Subcutaneous abdominal adipose tissue (tissue), 5 donors: ENCODE data around the gene GLUL.

Source experiments
- H3K27ac ChIP-seq: one replicate; pipeline ENCODE4 v1.7.0; 2013; ENCODE audit warnings: low read depth, mild to moderate bottlenecking, inconsistent platforms, low read length, moderate library complexity
- H3K27me3 ChIP-seq, 5 donors: one replicate each; pipeline ENCODE4 v1.7.0; 2013; ENCODE audit warnings: low read length in 5 of 5, inconsistent platforms in 1 of 5; ENCODE audit not compliant: control insufficient read depth in 5 of 5, insufficient read depth in 4 of 5
- H3K36me3 ChIP-seq, 5 donors: one replicate each; pipeline ENCODE4 v1.7.0; 2013; ENCODE audit warnings: low read length in 5 of 5; ENCODE audit not compliant: control insufficient read depth in 5 of 5, insufficient read depth in 5 of 5
- H3K4me1 ChIP-seq, 5 donors: one replicate each; pipeline ENCODE4 v1.7.0; 2013; ENCODE audit warnings: low read length in 5 of 5, mild to moderate bottlenecking in 3 of 5, moderate library complexity in 1 of 5; ENCODE audit not compliant: control insufficient read depth in 5 of 5, insufficient read depth in 5 of 5
- H3K4me3 ChIP-seq, 5 donors: one replicate each; pipeline ENCODE4 v1.7.0; 2013; ENCODE audit warnings: low read length in 5 of 5, low read depth in 1 of 5
- H3K9ac ChIP-seq, 5 donors: one replicate each; pipeline ENCODE4 v1.7.0; 2013; ENCODE audit warnings: low read length in 5 of 5, mild to moderate bottlenecking in 4 of 5, moderate library complexity in 3 of 5
- H3K9me3 ChIP-seq, 5 donors: one replicate each; pipeline ENCODE4 v1.7.0; 2013; ENCODE audit warnings: low read length in 5 of 5; ENCODE audit not compliant: control insufficient read depth in 5 of 5
- donor health status: healthy.
- donor health status: healthy.
- donor health status: healthy.
- donor health status: healthy.
- donor health status: healthy.

The GLUL gene

GRCh38 chr1:182391362-182392049 is at the start of gene GLUL:
Gene GLUL (minus strand): TSS chr1:182391790. CDS start chr1:182388737, 3,053 bp downstream.
- Histone ChIP-seq H3K9ac (peak within 1 kb of the TSS; percentile 87 to 94 (median 92)), H3K36me3 (peaks cover 15 to 24% (median 22%) of the 10 kb centered on the region in 5 donors), H3K4me1 (peaks cover 7 to 84% (median 61%) of the 10 kb centered on the region in 5 donors), H3K9me3 (no peaks in the 10 kb centered on the region), H3K4me3 (peak within 1 kb of the TSS; percentile 66 to 96 (median 91)), H3K27me3 (no peaks in the 10 kb centered on the region), H3K27ac (peak within 1 kb of the TSS; percentile 94)

GRCh38 chr1:182438326-182438725 is 46.7 kb upstream of the GLUL start:
- Histone ChIP-seq H3K4me3 (no peak overlapping the region), H3K9me3 (peaks cover 0 to 7% (median 0%) of the 10 kb centered on the region in 5 donors), H3K4me1 (no peaks in the 10 kb centered on the region), H3K27me3 (no peaks in the 10 kb centered on the region), H3K36me3 (no peaks in the 10 kb centered on the region), H3K9ac (no peak overlapping the region), H3K27ac (no peak overlapping the region)

GRCh38 chr1:182433580-182433979 is 42.0 kb upstream of the GLUL start:
- Histone ChIP-seq H3K9me3 (peaks cover 0 to 6% (median 0%) of the 10 kb centered on the region in 5 donors), H3K4me1 (no peaks in the 10 kb centered on the region), H3K27ac (no peak overlapping the region), H3K27me3 (peaks cover 0 to 2% (median 0%) of the 10 kb centered on the region in 5 donors), H3K9ac (no peak overlapping the region), H3K36me3 (no peaks in the 10 kb centered on the region), H3K4me3 (no peak overlapping the region)

GRCh38 chr1:182431278-182431677 is 39.7 kb upstream of the GLUL start:
- no peaks in the 10 kb centered on the region for H3K9me3 ChIP-seq
- H3K9ac ChIP-seq = no peak overlapping the region
- no peak overlapping the region for H3K4me3 ChIP-seq
- H3K27ac ChIP-seq = no peak overlapping the region
- no peaks in the 10 kb centered on the region for H3K36me3 ChIP-seq
- peaks cover 0 to 2% (median 0%) of the 10 kb centered on the region in 5 donors for H3K27me3 ChIP-seq
- no peaks in the 10 kb centered on the region for H3K4me1 ChIP-seq

GRCh38 chr1:182430263-182431068 is 38.9 kb upstream of the GLUL start:
- Histone ChIP-seq H3K4me1 (no peaks in the 10 kb centered on the region), H3K27ac (no peak overlapping the region), H3K36me3 (no peaks in the 10 kb centered on the region), H3K4me3 (no peak overlapping the region), H3K27me3 (peaks cover 0 to 2% (median 0%) of the 10 kb centered on the region in 5 donors), H3K9me3 (no peaks in the 10 kb centered on the region), H3K9ac (no peak overlapping the region)

GRCh38 chr1:182428043-182428442 is 36.5 kb upstream of the GLUL start:
- no peaks in the 10 kb centered on the region for H3K4me1 ChIP-seq
- peaks cover 0 to 2% (median 0%) of the 10 kb centered on the region in 5 donors for H3K27me3 ChIP-seq
- H3K27ac ChIP-seq = no peak overlapping the region
- no peaks in the 10 kb centered on the region for H3K36me3 ChIP-seq
- H3K9me3 ChIP-seq = no peaks in the 10 kb centered on the region
- H3K9ac ChIP-seq = no peak overlapping the region
- no peak overlapping the region for H3K4me3 ChIP-seq

- Histone ChIP-seq H3K36me3 (no peaks in the 10 kb centered on the region), H3K9me3 (no peaks in the 10 kb centered on the region), H3K27ac (no peak overlapping the region), H3K4me3 (no peak overlapping the region), H3K4me1 (no peaks in the 10 kb centered on the region), H3K9ac (no peak overlapping the region), H3K27me3 (peaks cover 0 to 4% (median 0%) of the 10 kb centered on the region in 5 donors)
These were observed 35.1 kb upstream of the GLUL start for GRCh38 chr1:182426442-182427430.

- H3K27ac ChIP-seq = no peak overlapping the region
- no peaks in the 10 kb centered on the region for H3K9me3 ChIP-seq
- H3K4me3 ChIP-seq = no peak overlapping the region
- H3K4me1 ChIP-seq = peaks cover 0 to 3% (median 0%) of the 10 kb centered on the region in 5 donors
- no peak overlapping the region for H3K9ac ChIP-seq
- H3K27me3 ChIP-seq = peaks cover 0 to 14% (median 6%) of the 10 kb centered on the region in 5 donors
- H3K36me3 ChIP-seq = no peaks in the 10 kb centered on the region
These were observed 24.2 kb upstream of the GLUL start for GRCh38 chr1:182415789-182416188.

- Histone ChIP-seq H3K4me3 (no peak overlapping the region), H3K4me1 (peaks cover 0 to 7% (median 0%) of the 10 kb centered on the region in 5 donors), H3K9me3 (no peaks in the 10 kb centered on the region), H3K36me3 (no peaks in the 10 kb centered on the region), H3K27me3 (peaks cover 0 to 14% (median 8%) of the 10 kb centered on the region in 5 donors), H3K9ac (no peak overlapping the region), H3K27ac (no peak overlapping the region)
These were observed 22.4 kb upstream of the GLUL start for GRCh38 chr1:182413969-182414368.
